ENCODE data around the gene IGFBP6. TPM values are rescaled to one million over a fixed set of nuclear protein-coding genes. Genes with fewer than 3 reads are reported as not detected.

The IGFBP6 gene
- polyA plus RNA-seq, 1 of the 3 experiments (the other 2 are of a cell fraction): 570 TPM

DNA sequence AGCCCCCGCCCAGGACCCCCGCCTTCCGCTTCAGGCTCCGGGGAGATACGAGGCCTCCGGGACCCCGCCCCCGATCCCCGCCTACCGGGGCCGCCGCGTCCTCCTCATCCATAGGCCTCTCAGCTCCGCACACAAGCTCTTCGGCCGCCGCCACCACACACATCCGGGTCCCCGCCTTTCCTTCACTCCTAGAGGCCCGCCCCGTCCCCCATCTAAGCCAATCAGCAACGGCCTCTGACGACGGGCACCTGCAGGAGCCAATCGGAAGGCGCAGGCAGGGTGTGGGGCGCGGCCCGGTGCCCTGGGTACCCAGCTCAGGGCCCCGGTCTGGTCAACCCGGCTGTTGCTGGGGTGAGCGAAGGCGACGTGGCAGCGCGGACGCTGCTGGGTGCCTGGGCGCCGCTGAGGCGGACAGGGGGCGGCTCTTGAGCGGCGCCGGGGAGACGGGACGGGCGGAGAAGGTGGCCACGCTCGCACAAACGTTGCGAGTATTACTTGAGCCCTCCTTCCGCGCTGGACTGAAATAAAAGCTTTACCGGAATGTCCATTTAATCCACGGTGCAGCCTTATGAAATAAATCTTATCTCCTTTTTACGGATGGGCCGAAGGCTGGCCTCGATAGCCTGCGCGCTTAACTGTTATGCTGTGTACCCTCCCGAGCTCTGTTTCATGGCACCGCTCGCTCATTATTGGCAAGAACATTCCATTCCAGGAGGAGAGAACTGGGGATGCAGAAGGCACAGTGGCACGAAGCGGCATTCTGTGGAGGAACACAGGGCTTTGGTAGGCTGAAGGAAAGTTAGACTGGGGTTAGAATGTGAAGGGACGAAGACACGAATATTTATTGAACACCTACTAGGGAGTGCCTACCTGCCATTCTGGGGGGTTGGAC is 18.0 kb upstream of the IGFBP6 start, which contains the start of gene SPRYD3 (continued):
- no peak for TF ChIP-seq EZH2phosphoT487 (IDR thresholded peaks at IDR 0.05; ENCODE audit: borderline replicate concordance, low read depth)
- TF ChIP-seq, protein P1, sequence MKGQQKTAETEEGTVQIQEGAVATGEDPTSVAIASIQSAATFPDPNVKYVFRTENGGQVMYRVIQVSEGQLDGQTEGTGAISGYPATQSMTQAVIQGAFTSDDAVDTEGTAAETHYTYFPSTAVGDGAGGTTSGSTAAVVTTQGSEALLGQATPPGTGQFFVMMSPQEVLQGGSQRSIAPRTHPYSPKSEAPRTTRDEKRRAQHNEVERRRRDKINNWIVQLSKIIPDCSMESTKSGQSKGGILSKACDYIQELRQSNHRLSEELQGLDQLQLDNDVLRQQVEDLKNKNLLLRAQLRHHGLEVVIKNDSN (IDR thresholded peaks at IDR 0.05; ENCODE audit: borderline replicate concordance, low read depth): no peak
- TF ChIP-seq SIN3A (IDR thresholded peaks at IDR 0.05; ENCODE audit: borderline replicate concordance, low read depth, low read length): no peak; the same call in 1 of the 2 replicates
- TF ChIP-seq GATA2 (CRISPR knock-in tag; IDR thresholded peaks at IDR 0.05): no peak
- no peak for TF ChIP-seq RAD21 (IDR thresholded peaks at IDR 0.05; ENCODE audit: low read length)
- TF ChIP-seq YY1 (IDR thresholded peaks at IDR 0.05; ENCODE audit: low read depth): 0 out of 2 replicates have a peak, but pooled peaks have one; percentile 59
- TF ChIP-seq, protein P2, sequence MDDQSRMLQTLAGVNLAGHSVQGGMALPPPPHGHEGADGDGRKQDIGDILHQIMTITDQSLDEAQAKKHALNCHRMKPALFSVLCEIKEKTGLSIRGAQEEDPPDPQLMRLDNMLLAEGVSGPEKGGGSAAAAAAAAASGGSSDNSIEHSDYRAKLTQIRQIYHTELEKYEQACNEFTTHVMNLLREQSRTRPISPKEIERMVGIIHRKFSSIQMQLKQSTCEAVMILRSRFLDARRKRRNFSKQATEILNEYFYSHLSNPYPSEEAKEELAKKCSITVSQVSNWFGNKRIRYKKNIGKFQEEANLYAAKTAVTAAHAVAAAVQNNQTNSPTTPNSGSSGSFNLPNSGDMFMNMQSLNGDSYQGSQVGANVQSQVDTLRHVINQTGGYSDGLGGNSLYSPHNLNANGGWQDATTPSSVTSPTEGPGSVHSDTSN (IDR thresholded peaks at IDR 0.05): peak; percentile 100
- TF ChIP-seq CTCF (IDR thresholded peaks at IDR 0.05): no peak
- no peak; the same call in 1 of the 2 replicates for TF ChIP-seq TCF12 (IDR thresholded peaks at IDR 0.05)

DNA sequence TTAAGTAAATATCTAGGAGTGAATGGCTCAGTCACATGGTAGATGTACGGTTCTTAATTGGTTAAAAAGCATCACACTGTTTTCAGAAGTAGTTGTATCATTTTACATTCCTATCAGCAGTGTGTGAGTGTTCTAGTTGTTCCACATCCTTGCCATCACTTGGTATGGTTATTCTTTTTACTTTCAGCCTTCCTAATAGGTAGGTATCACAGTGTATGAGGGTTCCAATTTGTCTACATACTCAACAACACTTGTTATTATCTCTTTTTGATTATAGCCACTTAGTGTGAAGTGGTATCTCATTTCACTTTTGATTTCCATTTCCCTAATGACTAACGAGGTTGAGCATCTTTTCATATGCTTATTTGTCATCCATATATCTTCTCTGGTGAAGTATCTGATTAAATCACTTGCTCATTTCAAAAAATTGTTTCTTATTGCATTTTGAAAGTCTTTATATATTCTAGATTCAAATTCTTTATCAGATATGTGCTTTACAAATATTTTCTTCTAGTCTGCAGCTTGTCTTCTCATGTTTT is 14.8 kb upstream of the IGFBP6 start:
- no peak for TF ChIP-seq YY1 (IDR thresholded peaks at IDR 0.05; ENCODE audit: low read depth)
- no peak for TF ChIP-seq NRF1 (IDR thresholded peaks at IDR 0.05; ENCODE audit: low read depth, low read length)
- TF ChIP-seq CHD2 (IDR thresholded peaks at IDR 0.05; ENCODE audit: low read length, partially characterized antibody): no peak
- TF ChIP-seq JUND (IDR thresholded peaks at IDR 0.05): no peak
- TF ChIP-seq GATA2 (CRISPR knock-in tag; IDR thresholded peaks at IDR 0.05): no peak
- TF ChIP-seq POLR2AphosphoS5 (IDR thresholded peaks at IDR 0.05; ENCODE audit: low read depth, low read length): no peak
- no peak for TF ChIP-seq EZH2phosphoT487 (IDR thresholded peaks at IDR 0.05; ENCODE audit: borderline replicate concordance, low read depth)
- TF ChIP-seq RXRA (IDR thresholded peaks at IDR 0.05; ENCODE audit: borderline replicate concordance, low read depth): no peak
- no peak for TF ChIP-seq NFIC (IDR thresholded peaks at IDR 0.05; ENCODE audit: borderline replicate concordance)
- no peaks in the 10 kb centered on the region for H3K36me3 ChIP-seq (replicated peaks in 1 of 2; ENCODE audit: control insufficient read depth in 1 of 2, insufficient read depth in 2 of 2, low read length in 1 of 2)
- no peaks in the 10 kb centered on the region; the same call in 1 of the 2 replicates for H3K9me3 ChIP-seq
- H3K9me2 ChIP-seq: no peaks in the 10 kb centered on the region
- H3K79me2 ChIP-seq (ENCODE audit: insufficient read depth): peaks cover 18% of the 10 kb centered on the region
- no peak overlapping the region for H3K4me2 ChIP-seq
- no peak for DNase-seq
- no peak overlapping the region for H2AFZ ChIP-seq (ENCODE audit: low read depth)
- CTCF ChIA-PET: interaction anchor here (1.2 to 8.8 kb wide), 3 partner anchors 12 to 16 kb away, joined by 3 to 130 read pairs (median 30); no protein-coding TSS in a partner anchor
- no peak overlapping the region for H3K4me3 ChIP-seq (ENCODE audit: low read depth in 2 of 2, low read length in 1 of 2)
- H3K27ac ChIP-seq (ENCODE audit: low read depth in 2 of 2, low read length in 1 of 2): no peak overlapping the region
- no peaks in the 10 kb centered on the region for H4K20me1 ChIP-seq (ENCODE audit: insufficient read depth)
- no peak overlapping the region for H3K9ac ChIP-seq
- H3F3A ChIP-seq (replicated peaks; ENCODE audit: insufficient read depth): peaks cover 24% of the 10 kb centered on the region
- WGBS (ENCODE audit: low lambda C conversion rate): 59% methylated on average over 2 of the region's 2 CpGs
- POLR2A ChIA-PET: no interaction called here
- H3K4me1 ChIP-seq (ENCODE audit: control insufficient read depth in 1 of 2, insufficient read depth in 2 of 2, low read depth in 1 of 2, low read length in 1 of 2): peaks cover 7 to 10% of the 10 kb centered on the region in 2 experiments; a peak in 1 of 4 replicates
- H3K27me3 ChIP-seq (ENCODE audit: insufficient read depth): no peaks in the 10 kb centered on the region

Data from SK-N-SH (cell line).